Measurements from ENCODE around the gene SBK3. TPM values are rescaled to one million over a fixed set of nuclear protein-coding genes. Genes with fewer than 3 reads are reported as not detected.
"Not testable (repeated sequence)": the region's sequence is repeated elsewhere in the genome, so short reads cannot be mapped to it uniquely, and the experiment has no call there.

The SBK3 gene
- total RNA-seq, 1 donor from 2014 or later, result not detected

DNA sequence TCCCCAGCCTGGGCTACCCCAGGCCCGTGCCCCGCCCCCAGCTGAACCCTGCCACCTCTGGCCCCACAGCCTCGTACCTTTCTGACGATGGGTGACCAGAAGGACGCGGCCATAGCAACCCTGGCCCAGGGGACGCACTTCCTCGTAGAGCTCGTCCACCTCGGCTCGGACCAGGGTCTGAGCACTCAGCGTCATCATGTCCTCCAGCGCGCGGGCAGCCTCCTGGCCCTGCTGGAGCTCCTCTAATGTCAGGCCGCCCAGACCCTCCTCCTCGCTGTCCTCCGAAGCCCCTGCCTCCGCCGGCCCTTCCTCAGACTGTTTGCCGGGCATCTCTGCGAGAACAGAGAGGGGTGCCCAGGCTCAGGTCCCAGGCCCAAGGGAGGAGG, 9.4 kb downstream of the SBK3 start:
- intact Hi-C loops (cut with DNase I), result no loop called here
- Histone ChIP-seq H3K36me3 (no peaks in the 10 kb centered on the region), H3K4me1 (no peaks in the 10 kb centered on the region), H3K27ac (no peak overlapping the region), H3K9me3 (no peaks in the 10 kb centered on the region), H3K27me3 (no peaks in the 10 kb centered on the region), H3K4me3 (no peak overlapping the region)
- no peak for TF ChIP-seq POLR2AphosphoS5 (IDR thresholded peaks at IDR 0.05; ENCODE audit: insufficient read depth in 1 of 2, low read depth in 1 of 2)
- no peak for TF ChIP-seq POLR2A (IDR thresholded peaks at IDR 0.05)
- TF ChIP-seq, protein P1, sequence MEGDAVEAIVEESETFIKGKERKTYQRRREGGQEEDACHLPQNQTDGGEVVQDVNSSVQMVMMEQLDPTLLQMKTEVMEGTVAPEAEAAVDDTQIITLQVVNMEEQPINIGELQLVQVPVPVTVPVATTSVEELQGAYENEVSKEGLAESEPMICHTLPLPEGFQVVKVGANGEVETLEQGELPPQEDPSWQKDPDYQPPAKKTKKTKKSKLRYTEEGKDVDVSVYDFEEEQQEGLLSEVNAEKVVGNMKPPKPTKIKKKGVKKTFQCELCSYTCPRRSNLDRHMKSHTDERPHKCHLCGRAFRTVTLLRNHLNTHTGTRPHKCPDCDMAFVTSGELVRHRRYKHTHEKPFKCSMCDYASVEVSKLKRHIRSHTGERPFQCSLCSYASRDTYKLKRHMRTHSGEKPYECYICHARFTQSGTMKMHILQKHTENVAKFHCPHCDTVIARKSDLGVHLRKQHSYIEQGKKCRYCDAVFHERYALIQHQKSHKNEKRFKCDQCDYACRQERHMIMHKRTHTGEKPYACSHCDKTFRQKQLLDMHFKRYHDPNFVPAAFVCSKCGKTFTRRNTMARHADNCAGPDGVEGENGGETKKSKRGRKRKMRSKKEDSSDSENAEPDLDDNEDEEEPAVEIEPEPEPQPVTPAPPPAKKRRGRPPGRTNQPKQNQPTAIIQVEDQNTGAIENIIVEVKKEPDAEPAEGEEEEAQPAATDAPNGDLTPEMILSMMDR (IDR thresholded peaks at IDR 0.05), result no peak
- no peak for DNase-seq (ENCODE audit: extremely low spot score in 2 of 2)

DNA sequence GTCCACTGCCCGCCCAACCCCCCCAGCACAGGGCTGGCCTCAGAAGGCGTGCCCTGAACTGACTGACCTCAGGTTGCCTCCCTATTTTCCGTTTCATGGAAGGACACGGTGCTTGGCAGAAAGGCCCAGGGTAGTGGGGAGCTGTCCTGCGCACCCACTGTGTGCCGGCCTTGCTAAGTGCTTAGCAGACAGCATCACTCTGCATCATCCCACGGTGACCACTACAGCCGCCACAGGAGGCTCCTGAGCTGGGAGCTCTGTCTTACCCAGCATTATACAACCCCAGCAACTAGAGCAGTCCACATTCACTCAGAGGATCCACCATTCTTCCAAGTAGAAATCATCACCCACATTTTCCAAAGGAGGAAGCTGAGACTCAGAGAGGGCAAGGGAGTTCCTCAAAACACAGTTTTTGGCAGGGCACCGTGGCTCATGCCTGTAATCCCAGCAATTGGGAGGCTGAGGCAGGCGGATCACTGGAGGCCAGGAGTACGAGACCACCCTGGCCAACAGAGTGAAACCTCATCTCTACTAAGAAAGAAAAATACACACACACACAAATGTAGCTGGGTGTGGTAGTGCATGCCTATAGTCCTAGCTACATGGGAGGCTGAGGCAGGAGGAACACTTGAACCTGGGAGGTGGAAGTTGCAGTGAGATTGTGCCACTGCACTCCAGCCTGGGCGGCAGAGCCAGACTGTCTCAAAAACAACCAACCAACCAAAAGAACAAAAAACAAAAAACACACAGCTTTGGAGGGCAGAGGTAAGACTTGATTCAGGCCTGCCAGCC, 10.0 kb downstream of the SBK3 start:
- intact Hi-C loops (cut with DNase I), result no loop called here
- no peak for DNase-seq (ENCODE audit: extremely low spot score in 2 of 2)
- H3K4me3 ChIP-seq, result no peak overlapping the region

DNA sequence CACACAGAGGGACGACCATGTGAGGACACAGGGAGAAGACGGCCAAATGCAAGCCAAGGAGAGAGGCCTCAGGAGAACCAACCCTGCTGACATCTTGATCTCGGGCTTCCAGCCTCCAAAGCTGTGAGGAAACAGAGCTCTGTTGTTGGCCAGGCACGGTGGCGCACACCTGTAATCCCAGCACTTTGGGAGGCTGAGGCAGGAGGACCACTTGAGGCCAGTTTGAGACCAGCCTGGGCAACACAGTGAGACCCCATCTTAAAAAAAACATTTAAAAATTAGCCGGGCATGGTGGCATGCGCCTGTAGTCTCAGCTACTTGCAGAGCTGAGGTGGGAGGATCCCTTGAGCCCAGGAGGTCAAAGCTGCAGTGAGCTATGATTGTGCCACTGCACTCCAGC, 11.1 kb downstream of the SBK3 start:
- H3K27me3 ChIP-seq; H3K9me3 ChIP-seq; H3K27ac ChIP-seq; H3K36me3 ChIP-seq; H3K4me3 ChIP-seq; H3K4me1 ChIP-seq; DNase-seq (ENCODE audit: extremely low spot score in 2 of 2); intact Hi-C loops (cut with DNase I): not testable (repeated sequence)

More for the DNA sequence above, 10.0 kb downstream of the SBK3 start:
- Histone ChIP-seq H3K4me1 (no peaks in the 10 kb centered on the region), H3K9me3 (no peaks in the 10 kb centered on the region), H3K27ac (no peak overlapping the region), H3K36me3 (no peaks in the 10 kb centered on the region), H3K27me3 (no peaks in the 10 kb centered on the region)
- TF ChIP-seq POLR2AphosphoS5 (IDR thresholded peaks at IDR 0.05; ENCODE audit: insufficient read depth in 1 of 2, low read depth in 1 of 2) (no peak), POLR2A (IDR thresholded peaks at IDR 0.05) (no peak)
- TF ChIP-seq, protein P1 (IDR thresholded peaks at IDR 0.05), result no peak

DNA sequence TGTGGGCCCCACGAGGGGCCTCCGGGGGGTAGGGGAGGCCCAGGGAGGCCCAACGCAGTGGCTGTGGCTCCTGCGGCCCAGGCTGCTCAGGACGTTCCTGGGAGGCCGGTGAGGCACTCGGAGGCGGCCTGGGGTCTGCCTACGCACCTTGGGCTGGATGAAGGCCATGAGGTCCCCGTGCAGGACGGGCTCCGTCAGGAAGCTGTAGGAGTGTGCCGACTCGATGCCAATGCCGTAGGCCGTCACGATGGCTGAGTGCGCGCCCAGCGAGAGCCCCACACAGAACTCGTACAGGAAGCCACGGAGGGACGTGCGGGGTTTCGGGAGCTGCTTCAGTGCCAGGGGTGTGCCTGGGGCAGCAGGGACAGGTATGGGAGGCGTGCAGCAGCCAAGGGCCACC, 14.3 kb downstream of the SBK3 start:
- TF ChIP-seq POLR2A (IDR thresholded peaks at IDR 0.05) (no peak), POLR2AphosphoS5 (IDR thresholded peaks at IDR 0.05; ENCODE audit: insufficient read depth in 1 of 2, low read depth in 1 of 2) (no peak)
- TF ChIP-seq, protein P1 (IDR thresholded peaks at IDR 0.05), result no peak
- no peak overlapping the region for H3K4me3 ChIP-seq
- no peaks in the 10 kb centered on the region for H3K36me3 ChIP-seq
- H3K4me1 ChIP-seq, result peaks cover 6% of the 10 kb centered on the region
- H3K9me3 ChIP-seq, result no peaks in the 10 kb centered on the region
- no peak for DNase-seq (ENCODE audit: extremely low spot score in 2 of 2)
- H3K27ac ChIP-seq, result no peak overlapping the region
- intact Hi-C loops (cut with DNase I), result no loop called here
- H3K27me3 ChIP-seq, result no peaks in the 10 kb centered on the region

DNA sequence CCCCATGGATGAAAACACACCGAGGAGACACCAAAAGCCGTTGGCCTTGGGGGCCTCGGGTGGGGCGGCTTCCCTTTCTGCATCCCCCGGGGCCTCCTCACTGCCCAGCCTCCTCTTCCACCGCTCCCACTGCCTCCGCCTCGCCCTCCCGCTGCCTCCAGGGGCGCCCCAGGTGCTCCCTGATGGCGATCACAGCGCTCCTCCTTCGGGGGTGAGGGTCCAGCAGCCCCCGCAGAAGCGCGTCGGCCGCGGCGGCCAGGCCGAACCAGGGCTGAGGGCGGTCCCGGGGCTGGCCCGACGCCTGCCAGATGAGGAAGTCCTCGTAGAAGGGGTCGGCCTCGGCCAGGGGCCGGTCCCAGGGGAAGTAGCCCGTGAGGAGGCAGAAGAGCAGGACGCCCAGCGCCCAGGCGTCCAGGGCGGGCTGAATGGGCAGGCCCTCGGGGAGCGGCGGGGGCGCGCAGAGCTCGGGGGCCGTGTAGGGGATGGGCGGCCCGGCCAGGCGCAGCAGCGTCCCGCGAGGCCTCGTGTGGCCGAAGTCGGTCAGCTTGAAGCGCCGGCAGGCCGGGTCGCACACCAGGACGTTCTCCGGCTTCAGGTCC, 15.6 kb downstream of the SBK3 start:
- Histone ChIP-seq H3K27me3 (no peaks in the 10 kb centered on the region), H3K4me1 (peaks cover 6% of the 10 kb centered on the region), H3K36me3 (no peaks in the 10 kb centered on the region), H3K9me3 (no peaks in the 10 kb centered on the region), H3K27ac (no peak overlapping the region), H3K4me3 (no peak overlapping the region)
- DNase-seq (ENCODE audit: extremely low spot score in 2 of 2), result no peak
- intact Hi-C loops (cut with DNase I), result no loop called here
- TF ChIP-seq, protein P1 (IDR thresholded peaks at IDR 0.05), result no peak
- TF ChIP-seq POLR2A (IDR thresholded peaks at IDR 0.05) (no peak), POLR2AphosphoS5 (IDR thresholded peaks at IDR 0.05; ENCODE audit: insufficient read depth in 1 of 2, low read depth in 1 of 2) (no peak)
